NCI-H2227 treated with DMSO at 0.1 percent for 48 hours (cell line): ENCODE measurements around the gene TMEM120B.

ENCODE experiments used
- DNase-seq: peaks from one replicate; lab custom pipeline; 2025; lab: John Stamatoyannopoulos, UW

TMEM120B gene

GRCh38 chr12:121819212-121819949, 106.8 kb downstream of the TMEM120B start:
- no peak for DNase-seq

- no peak for DNase-seq
Measured at GRCh38 chr12:121820056-121820455, 107.5 kb downstream of the TMEM120B start.

- no peak for DNase-seq
Measured at GRCh38 chr12:121822393-121823100, 110.0 kb downstream of the TMEM120B start.

- DNase-seq = no peak
Measured at GRCh38 chr12:121823101-121823726, 110.7 kb downstream of the TMEM120B start.

GRCh38 chr12:121823727-121824115, 111.2 kb downstream of the TMEM120B start:
- no peak for DNase-seq

GRCh38 chr12:121825041-121825523, 112.5 kb downstream of the TMEM120B start:
- no peak for DNase-seq

GRCh38 chr12:121826318-121827150, 114.0 kb downstream of the TMEM120B start:
- no peak for DNase-seq

- no peak for DNase-seq
Measured at GRCh38 chr12:121827351-121828099, 115.0 kb downstream of the TMEM120B start.

- no peak for DNase-seq
Measured at GRCh38 chr12:121828306-121828705, 115.8 kb downstream of the TMEM120B start.

- DNase-seq = no peak
Measured at GRCh38 chr12:121828826-121829225, 116.3 kb downstream of the TMEM120B start.

- DNase-seq = no peak
Measured at GRCh38 chr12:121829250-121829918, 116.8 kb downstream of the TMEM120B start.

GRCh38 chr12:121830134-121830533, 117.6 kb downstream of the TMEM120B start:
- no peak for DNase-seq

GRCh38 chr12:121830588-121831265, 118.2 kb downstream of the TMEM120B start:
- no peak for DNase-seq
